CD4-positive, alpha-beta T cell treated with Interleukin-12 subunit alpha and Interleukin-12 subunit beta, for 1 hour (primary cell): ENCODE data around the gene LRRC19.
A peak's percentile ranks its signal among the peaks of the same experiment; 100 is the strongest.

Experiments used
- DNase-seq: peaks from one replicate; pipeline ENCODE4 v3.0.0-alpha.2; 2020

Gene LRRC19

DNA sequence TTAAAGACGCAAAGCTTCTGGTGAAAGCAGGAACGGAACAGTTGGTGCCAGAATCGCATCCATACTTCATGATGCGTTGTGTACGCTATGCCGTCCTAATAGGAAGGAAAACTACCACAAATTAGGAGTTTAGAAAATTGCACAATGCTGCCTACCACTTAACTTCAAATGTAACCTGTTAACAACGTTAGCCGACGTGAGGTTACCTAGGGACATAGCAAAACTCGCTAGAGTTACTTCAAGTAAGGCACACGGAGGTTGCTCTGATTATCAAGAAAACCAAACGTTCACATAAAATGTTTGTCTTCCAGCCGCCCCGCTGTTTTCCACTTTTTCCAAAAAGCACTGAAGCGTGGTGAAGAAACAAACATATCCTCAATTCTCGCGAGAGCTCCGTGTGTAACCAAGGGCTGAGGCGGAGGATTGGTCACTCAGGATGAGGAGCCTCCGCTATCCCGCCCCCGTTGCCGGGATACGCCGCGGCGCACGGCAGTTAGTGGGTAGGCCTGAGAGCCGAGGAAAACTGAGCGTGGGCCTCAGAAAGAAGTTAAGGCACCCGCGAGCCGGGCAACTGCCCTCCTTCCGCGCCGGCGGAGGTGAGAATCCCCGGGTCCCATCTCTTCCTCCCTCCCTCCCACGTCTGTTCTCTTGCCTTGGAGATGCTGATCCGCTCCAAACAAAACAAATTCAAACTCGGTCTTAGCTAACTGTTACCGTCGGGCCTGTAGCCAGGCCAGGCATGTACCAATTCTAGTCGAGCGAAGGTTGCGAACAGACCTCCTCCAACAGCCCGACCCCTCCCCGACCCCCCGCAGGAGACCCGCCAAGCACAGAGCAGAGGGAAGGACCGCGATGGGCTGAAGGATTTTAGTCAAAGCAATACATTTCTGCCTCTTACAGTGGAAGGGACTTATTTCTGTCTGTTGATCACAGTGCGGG lies 49.3 kb downstream of the LRRC19 start, which contains the start of gene IFT74:
TSS of gene IFT74 (plus strand) at position 492 of the 939 bp plus-strand sequence. CDS start 5,556 bp downstream, outside the sequence.
- DNase-seq, result peak; percentile 94

DNA sequence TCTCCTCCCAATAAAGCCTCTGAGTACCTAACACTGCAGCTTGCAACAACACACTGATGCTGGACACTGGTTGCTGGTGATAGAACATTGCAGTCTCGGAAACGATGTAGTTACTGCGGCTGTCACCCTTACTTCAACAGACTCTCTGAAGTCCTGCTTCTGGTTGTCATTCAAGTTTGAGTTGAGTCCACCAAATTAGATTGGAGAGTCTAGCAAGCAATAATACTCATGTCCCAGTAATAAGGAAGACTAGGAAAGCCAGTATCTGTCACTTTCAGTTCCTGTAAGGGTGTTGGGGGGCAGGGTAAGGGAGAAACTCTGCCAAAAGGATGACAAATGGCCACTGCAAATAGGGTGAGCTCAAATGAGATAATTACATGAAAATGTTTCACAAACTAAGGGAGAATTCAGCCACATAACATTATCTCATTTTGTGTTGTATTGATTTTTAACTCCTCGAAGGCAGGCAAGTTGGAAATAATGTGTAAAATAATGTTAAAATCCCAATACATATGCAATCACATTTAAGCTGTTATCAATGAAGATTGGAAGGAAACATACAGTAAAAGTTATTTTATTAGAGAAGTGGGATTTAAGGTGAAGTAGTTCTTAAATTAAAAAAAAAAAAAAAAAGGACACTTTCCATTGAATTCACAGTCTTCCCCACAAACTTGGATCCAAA lies 50.1 kb downstream of the LRRC19 start:
- peak; percentile 14 for DNase-seq

DNA sequence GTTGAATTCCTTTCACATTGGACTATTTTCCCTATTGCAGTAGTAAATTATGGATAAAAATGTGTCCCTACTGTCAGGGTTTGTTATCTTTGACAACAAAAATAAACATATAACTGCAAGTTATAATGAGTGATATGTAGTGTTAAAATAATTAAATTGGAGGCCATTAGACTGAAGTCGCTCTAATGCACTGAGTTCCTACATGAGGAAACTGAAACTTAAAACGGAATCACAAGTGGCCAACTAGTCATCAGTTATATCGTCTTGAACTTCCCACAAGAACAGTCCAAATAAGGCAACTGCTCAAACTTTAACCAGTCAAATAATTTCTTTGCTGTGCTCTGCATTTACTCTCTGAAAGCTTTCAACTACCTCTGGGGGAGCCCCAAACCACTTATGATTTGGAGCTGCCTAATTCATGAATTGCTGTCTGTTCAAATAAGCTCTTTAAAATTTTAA lies 51.4 kb downstream of the LRRC19 start:
- peak; percentile 34 for DNase-seq

DNA sequence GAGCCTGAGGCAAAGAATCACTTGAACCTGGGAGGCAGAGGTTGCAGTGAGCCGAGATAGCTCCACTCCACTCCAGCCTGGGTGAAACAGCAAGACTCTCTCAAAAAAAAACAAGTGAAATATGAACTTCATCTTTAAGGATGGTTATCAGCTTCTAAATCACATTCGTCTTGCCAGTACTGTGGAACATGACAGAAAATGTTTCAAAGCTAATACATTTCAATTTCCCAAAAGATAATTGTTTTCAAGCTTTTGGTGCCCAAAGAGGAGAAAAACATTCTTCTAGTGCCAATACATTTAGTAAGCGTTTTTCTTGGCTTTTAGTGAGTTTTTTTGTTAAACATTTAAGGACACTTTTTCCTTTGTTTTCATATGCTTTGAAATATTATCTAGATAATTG lies 53.7 kb downstream of the LRRC19 start:
- no peak for DNase-seq

DNA sequence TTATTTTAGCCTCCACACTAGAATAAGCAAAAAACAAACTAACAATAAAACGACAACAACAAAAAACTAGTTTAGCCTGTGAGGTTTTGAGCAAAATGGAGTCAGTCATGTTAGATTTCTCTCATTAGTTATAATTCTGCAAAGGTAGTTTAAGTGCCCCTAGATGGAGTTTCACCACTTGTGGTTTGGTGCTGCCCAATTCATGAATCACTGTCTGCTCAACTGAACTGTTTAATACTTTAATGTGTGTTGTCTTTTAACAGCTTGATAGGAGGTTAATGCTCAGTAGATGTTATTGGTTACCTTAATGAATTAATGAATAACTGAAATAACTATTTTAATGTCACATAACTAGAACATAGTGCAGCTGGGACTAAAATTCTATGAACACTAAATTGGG lies 55.0 kb downstream of the LRRC19 start:
- no peak for DNase-seq

DNA sequence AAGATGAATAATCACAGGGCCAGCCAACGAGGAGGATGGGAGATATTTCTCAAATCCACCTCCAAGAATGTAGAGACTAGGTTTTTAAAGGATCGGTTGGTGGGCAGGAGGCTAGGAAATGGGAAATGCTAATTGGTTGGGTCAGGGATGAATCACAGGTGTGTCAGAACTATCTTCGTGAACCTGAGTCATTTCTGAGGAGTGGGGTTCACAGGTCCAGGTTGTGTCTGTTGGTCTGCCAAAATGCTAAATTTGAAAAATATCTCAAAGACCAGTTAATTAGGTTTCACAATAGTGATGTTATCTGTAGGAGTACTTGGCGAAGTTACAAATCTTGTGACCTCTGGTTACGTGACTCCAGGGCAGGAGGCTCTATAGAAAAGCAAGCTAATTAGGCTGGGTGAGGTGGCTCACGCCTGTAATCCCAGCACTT lies 55.8 kb downstream of the LRRC19 start:
- no peak for DNase-seq

DNA sequence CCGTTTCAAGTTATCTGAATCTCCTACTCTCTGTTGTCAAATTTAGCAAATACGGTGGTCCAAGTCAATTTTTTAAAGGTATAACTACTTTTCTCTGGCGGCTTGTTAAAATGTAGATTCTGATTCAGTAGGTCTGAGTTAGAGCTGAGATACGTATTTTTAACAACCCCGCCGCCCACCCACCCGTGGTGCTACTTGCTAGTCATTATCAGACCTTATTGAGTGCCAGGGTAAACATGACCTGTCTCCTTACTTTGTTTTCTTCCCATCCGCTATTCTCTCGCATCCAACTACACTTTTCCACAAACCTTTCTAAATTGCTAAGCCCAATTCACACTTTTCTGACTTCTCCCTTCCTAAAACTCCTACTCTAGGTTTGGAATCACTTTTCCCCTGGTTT lies 57.7 kb downstream of the LRRC19 start:
- no peak for DNase-seq

DNA sequence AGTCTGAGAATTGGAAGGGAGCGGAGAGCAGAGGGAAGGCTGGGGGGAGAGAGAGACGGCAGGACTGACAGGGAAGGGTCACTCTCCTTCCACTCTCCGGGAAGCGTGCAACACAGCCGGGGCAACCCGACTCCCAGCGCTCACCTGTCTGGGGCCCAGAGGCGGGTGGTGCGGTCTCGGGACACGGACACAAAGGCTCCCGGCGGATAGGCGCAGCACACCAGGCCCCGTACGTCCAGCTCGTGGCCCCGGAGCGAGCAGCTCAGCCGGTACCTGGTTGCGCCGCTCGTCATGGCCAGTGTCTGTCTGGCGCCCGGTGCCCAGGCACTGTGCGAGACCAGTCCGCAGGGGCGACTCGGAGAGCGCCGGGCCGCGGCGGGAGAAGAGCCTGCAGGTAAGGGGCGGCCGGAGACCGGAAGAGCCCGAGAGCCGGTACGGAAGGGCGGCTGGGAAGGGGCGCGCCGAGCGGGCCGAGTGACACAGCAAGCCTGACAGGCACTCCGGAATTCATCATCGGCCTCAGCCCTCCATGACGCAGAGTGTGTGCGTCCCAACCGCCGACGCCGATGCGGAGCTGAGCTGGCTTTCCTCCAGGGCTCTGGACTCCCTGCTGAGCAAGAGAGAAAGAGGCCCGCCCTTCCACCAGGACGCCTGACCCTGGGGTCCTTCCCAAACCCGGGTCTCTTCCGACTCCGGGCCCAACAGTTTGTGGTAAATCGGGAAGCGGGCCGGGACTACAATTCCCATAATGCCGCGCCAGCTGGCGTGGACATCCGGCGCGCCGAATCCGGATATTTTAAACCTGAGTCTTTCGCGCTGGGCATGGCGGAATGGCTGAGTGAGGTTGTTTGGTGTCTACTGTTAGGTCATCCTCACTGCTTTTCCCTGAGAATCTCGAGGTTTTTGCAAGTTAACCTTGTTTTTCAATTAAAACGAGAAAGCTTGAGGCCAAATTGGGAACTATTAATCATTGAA lies 58.4 kb downstream of the LRRC19 start, which contains the start of gene PLAA:
TSS of gene PLAA (minus strand) at position 490 of the 975 bp plus-strand sequence. CDS start at position 293, 197 bp downstream.
- peak; percentile 85 for DNase-seq

DNA sequence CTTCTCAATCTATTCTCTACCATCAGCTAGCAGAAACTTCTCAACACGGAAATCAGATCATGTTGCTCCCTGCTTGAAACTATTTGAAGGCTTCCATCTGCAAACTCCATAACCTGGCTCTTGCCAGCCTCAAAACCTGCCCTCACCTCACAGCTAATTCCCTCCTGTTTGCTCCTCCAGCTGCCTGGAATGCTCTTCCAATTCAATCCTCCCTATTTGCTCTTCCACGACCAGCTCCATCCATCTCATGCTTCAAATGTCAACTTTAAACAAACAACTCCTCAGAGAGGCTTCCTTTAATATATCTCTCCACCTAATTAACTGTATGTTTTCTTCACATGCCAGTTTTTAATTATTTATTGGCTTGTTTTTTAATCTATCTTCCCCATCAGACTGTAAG lies 59.9 kb downstream of the LRRC19 start:
- no peak for DNase-seq
